Measurements from ENCODE around the gene SLC22A25.

- TF ChIP-seq CTCF (IDR thresholded peaks at IDR 0.05; ENCODE audit: low read depth, low read length, poor library complexity, severe bottlenecking) (peak; percentile 18), EZH2phosphoT487 (IDR thresholded peaks at IDR 0.05; ENCODE audit: borderline replicate concordance, low read length) (no peak)
These were observed 34.0 kb upstream of the SLC22A25 start for GRCh38 chr11:63277345-63277943.

All from DOHH2 (cell line).